ENCODE results near the gene NR1H3. TPM values are rescaled to one million over a fixed set of nuclear protein-coding genes. Genes with fewer than 3 reads are reported as not detected.
A peak's percentile ranks its signal among the peaks of the same experiment; 100 is the strongest.

NR1H3 gene
- total RNA-seq, 1 donor from 2014 or later: 23.5 TPM

DNA sequence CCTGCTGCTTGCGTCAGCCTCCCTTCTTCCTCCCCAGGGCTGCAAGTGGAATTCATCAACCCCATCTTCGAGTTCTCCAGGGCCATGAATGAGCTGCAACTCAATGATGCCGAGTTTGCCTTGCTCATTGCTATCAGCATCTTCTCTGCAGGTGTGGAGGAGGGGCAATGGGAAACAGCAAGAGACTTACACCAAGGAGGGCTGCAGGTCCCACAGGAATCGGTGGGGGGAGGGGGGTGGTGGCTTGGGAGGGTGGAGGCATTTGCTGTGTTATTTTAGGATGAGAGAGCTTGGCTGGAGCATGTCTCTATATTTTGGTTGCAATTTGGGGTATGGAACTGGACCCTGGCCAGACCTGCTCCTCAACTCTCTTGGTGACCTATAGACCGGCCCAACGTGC, 10.1 kb downstream of the NR1H3 start:
- H3K9ac ChIP-seq (ENCODE audit: low read depth in 1 of 3, low read length in 3 of 3): no peak overlapping the region
- H3K9me3 ChIP-seq (ENCODE audit: control insufficient read depth in 3 of 3, low read length in 3 of 3): no peaks in the 10 kb centered on the region
- H3K27ac ChIP-seq (ENCODE audit: low read depth, low read length): no peak overlapping the region
- no peaks in the 10 kb centered on the region for H3K27me3 ChIP-seq (ENCODE audit: control insufficient read depth in 3 of 3, insufficient read depth in 3 of 3, low read length in 3 of 3)
- no peak overlapping the region for H3K4me3 ChIP-seq (ENCODE audit: low read length in 3 of 3)
- H3K36me3 ChIP-seq (ENCODE audit: control insufficient read depth in 3 of 3, insufficient read depth in 3 of 3, low read length in 3 of 3): peaks cover 0 to 11% (median 0%) of the 10 kb centered on the region in 3 donors
- peaks cover 36 to 42% (median 40%) of the 10 kb centered on the region in 3 donors for H3K4me1 ChIP-seq (ENCODE audit: control insufficient read depth in 3 of 3, insufficient read depth in 3 of 3, low read length in 3 of 3)

DNA sequence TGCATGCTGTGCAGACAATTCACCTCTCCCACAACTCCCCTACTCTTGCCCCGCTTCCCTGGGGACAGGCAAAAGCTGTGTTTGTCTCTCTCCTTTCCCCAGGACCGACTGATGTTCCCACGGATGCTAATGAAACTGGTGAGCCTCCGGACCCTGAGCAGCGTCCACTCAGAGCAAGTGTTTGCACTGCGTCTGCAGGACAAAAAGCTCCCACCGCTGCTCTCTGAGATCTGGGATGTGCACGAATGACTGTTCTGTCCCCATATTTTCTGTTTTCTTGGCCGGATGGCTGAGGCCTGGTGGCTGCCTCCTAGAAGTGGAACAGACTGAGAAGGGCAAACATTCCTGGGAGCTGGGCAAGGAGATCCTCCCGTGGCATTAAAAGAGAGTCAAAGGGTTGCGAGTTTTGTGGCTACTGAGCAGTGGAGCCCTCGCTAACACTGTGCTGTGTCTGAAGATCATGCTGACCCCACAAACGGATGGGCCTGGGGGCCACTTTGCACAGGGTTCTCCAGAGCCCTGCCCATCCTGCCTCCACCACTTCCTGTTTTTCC, 10.7 kb downstream of the NR1H3 start:
- Histone ChIP-seq H3K27ac (ENCODE audit: low read depth, low read length) (peak overlapping the region; percentile 93), H3K36me3 (ENCODE audit: control insufficient read depth in 3 of 3, insufficient read depth in 3 of 3, low read length in 3 of 3) (peaks cover 0 to 10% (median 0%) of the 10 kb centered on the region in 3 donors), H3K9ac (ENCODE audit: low read depth in 1 of 3, low read length in 3 of 3) (peak overlapping the region; percentile 63 to 79 (median 67)), H3K27me3 (ENCODE audit: control insufficient read depth in 3 of 3, insufficient read depth in 3 of 3, low read length in 3 of 3) (no peaks in the 10 kb centered on the region), H3K9me3 (ENCODE audit: control insufficient read depth in 3 of 3, low read length in 3 of 3) (no peaks in the 10 kb centered on the region), H3K4me3 (ENCODE audit: low read length in 3 of 3) (peak overlapping the region; percentile 9 to 87 (median 76)), H3K4me1 (ENCODE audit: control insufficient read depth in 3 of 3, insufficient read depth in 3 of 3, low read length in 3 of 3) (peaks cover 39 to 47% (median 44%) of the 10 kb centered on the region in 3 donors)

DNA sequence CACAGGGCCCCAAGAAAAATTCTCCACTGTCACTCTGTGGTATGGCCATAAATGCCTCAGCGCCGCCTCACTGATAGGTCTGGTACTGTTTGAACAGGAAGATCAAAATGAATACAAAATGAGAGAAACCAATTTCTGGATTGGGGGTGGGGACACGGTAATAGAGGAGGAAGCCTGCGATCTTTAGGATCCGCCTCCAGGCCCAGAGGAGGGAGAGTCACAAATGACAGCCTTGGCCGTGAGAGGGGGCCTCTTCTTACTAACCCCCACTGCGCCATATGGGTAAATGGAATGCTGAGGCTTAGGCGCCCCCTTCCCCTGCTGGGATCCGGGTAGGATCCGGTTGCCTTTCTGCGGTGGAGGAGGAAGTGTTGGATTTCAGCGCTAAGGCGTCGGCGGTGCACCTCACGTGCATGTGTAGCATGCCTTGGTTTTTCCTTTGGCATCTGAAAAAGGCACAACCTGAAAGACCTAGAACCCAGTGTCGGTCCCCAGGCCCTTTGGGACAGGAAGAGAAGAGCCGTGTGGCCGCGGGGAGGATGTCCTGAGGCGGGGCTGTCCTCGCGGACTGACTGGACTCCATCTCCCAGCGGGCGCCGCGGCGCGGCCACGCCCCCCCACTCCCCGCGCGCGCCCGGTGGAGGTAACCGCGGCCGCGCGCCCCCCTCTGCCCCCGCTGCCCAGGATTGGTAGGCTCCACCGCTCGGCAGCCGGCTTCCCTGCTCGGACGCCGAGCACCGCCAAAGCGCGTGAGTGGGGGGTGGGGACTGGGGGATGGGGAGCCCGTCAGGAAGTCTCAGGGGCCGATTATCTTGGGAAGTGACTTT, 11.4 kb downstream of the NR1H3 start:
- Histone ChIP-seq H3K36me3 (ENCODE audit: control insufficient read depth in 3 of 3, insufficient read depth in 3 of 3, low read length in 3 of 3) (peaks cover 0 to 10% (median 3%) of the 10 kb centered on the region in 3 donors), H3K4me3 (ENCODE audit: low read length in 3 of 3) (peak overlapping the region; percentile 76 to 88 (median 87)), H3K27me3 (ENCODE audit: control insufficient read depth in 3 of 3, insufficient read depth in 3 of 3, low read length in 3 of 3) (no peaks in the 10 kb centered on the region), H3K9ac (ENCODE audit: low read depth in 1 of 3, low read length in 3 of 3) (peak overlapping the region; percentile 84 to 93 (median 92)), H3K27ac (ENCODE audit: low read depth, low read length) (peak overlapping the region; percentile 93), H3K4me1 (ENCODE audit: control insufficient read depth in 3 of 3, insufficient read depth in 3 of 3, low read length in 3 of 3) (peaks cover 39 to 52% (median 49%) of the 10 kb centered on the region in 3 donors), H3K9me3 (ENCODE audit: control insufficient read depth in 3 of 3, low read length in 3 of 3) (no peaks in the 10 kb centered on the region)

DNA sequence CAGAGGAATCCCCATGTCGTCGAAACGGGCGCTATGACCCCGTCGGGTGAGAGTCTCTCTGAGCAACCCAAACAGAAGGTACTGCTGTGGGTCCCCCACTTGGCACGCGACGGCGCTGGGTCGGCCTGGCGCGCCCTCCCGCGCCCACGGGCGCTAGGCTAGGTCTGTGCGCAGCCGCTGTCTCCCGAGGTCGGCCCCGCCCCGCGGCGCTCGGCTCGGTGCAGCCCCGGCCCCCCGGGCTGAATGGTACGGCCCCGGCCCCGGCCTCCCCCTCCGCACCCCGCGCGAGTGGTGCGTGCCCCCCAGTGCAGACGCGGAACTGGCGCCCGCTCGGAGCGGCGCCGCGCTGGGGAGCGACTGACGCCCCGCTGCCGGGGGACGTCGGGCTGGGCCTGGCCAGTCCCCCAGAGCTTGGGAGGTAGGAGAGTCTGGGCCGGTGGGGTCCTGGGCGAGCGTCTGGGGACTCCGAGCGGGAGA, 12.1 kb downstream of the NR1H3 start, which contains the start of gene MADD:
TSS of gene MADD (plus strand) at position 305 of the 477 bp plus-strand sequence.
- Histone ChIP-seq H3K9me3 (ENCODE audit: control insufficient read depth in 3 of 3, low read length in 3 of 3) (no peaks in the 10 kb centered on the region), H3K9ac (ENCODE audit: low read depth in 1 of 3, low read length in 3 of 3) (peak within 1 kb of the TSS; percentile 84 to 93 (median 92)), H3K4me3 (ENCODE audit: low read length in 3 of 3) (peak within 1 kb of the TSS; percentile 76 to 88 (median 87)), H3K27ac (ENCODE audit: low read depth, low read length) (peak within 1 kb of the TSS; percentile 93), H3K27me3 (ENCODE audit: control insufficient read depth in 3 of 3, insufficient read depth in 3 of 3, low read length in 3 of 3) (no peaks in the 10 kb centered on the region), H3K4me1 (ENCODE audit: control insufficient read depth in 3 of 3, insufficient read depth in 3 of 3, low read length in 3 of 3) (peaks cover 39 to 55% (median 49%) of the 10 kb centered on the region in 3 donors), H3K36me3 (ENCODE audit: control insufficient read depth in 3 of 3, insufficient read depth in 3 of 3, low read length in 3 of 3) (peaks cover 5 to 16% (median 9%) of the 10 kb centered on the region in 3 donors)

DNA sequence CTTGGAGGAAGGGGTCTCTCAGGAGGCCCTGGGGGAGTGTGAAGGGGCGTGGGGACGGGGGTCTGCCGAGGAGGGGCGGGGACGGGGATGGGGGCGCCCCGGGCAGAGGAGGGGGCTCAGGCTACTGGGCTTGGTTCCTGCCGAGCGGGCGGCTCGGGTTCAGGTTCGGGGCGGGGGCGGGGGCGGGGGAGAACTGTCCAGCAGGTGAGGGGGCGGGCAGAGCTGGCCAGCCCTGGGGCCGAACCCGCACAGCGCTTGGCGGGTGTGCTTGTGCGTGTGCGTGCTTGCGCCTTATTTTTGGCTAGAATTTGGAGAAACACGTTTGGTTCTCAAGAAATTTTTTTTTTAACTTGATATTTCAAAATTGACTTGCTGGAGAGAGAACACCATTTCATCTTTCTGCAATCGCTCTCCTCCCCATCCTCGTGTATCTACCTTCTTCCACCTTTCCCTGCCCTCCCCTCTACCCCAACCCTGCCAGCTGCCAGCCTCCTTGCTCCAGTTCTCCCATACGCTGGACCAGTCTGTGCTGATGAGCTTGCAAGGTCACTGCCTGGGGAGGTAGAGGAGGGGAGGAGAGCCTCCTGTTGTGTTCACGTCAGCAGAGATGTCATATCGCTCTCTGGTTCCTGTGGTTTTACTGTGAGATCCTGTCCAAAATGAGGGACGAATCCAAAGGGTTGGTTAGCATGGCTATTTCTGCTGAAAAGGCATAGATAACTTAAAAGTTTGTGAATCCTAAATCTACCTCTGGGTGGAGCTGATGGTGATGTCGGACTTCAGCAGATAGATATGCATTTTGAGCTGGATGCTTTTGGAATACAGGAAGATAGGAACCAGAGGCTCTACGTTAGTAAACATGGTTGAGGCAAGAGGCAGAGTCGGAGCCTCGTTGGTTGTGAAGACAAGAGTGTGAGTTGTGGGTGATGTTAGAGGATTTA, 12.8 kb downstream of the NR1H3 start:
- no peaks in the 10 kb centered on the region for H3K9me3 ChIP-seq (ENCODE audit: control insufficient read depth in 3 of 3, low read length in 3 of 3)
- peak overlapping the region; percentile 93 for H3K27ac ChIP-seq (ENCODE audit: low read depth, low read length)
- H3K9ac ChIP-seq (ENCODE audit: low read depth in 1 of 3, low read length in 3 of 3): peak overlapping the region; percentile 59 to 92 (median 77)
- H3K4me3 ChIP-seq (ENCODE audit: low read length in 3 of 3): peak overlapping the region; percentile 61 to 88 (median 83)
- peaks cover 9 to 22% (median 15%) of the 10 kb centered on the region in 3 donors for H3K36me3 ChIP-seq (ENCODE audit: control insufficient read depth in 3 of 3, insufficient read depth in 3 of 3, low read length in 3 of 3)
- peaks cover 39 to 55% (median 49%) of the 10 kb centered on the region in 3 donors for H3K4me1 ChIP-seq (ENCODE audit: control insufficient read depth in 3 of 3, insufficient read depth in 3 of 3, low read length in 3 of 3)
- no peaks in the 10 kb centered on the region for H3K27me3 ChIP-seq (ENCODE audit: control insufficient read depth in 3 of 3, insufficient read depth in 3 of 3, low read length in 3 of 3)

DNA sequence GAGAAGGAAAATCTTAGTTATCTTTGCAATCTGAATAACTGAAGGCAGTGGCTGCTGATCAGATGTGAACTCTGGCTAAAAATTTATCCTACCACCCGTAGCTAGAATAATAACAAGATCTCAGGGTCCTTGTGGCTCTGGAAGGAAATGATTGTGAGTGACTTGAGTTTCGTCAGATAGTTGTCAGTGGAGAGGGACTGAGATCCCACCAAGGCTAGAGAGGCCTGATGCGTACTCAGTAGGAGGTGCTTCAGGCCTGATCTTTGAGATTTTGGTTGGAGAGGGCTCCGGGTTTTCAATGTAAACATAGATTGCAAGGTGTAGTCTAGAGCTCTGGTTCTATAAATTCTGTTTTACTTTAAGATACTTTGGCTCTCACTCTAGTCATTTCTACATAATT, 13.5 kb downstream of the NR1H3 start:
- peaks cover 39 to 55% (median 49%) of the 10 kb centered on the region in 3 donors for H3K4me1 ChIP-seq (ENCODE audit: control insufficient read depth in 3 of 3, insufficient read depth in 3 of 3, low read length in 3 of 3)
- peak overlapping the region; percentile 5 to 63 (median 57) for H3K9ac ChIP-seq (ENCODE audit: low read depth in 1 of 3, low read length in 3 of 3)
- no peaks in the 10 kb centered on the region for H3K27me3 ChIP-seq (ENCODE audit: control insufficient read depth in 3 of 3, insufficient read depth in 3 of 3, low read length in 3 of 3)
- H3K36me3 ChIP-seq (ENCODE audit: control insufficient read depth in 3 of 3, insufficient read depth in 3 of 3, low read length in 3 of 3): peaks cover 17 to 26% (median 22%) of the 10 kb centered on the region in 3 donors
- H3K27ac ChIP-seq (ENCODE audit: low read depth, low read length): peak overlapping the region; percentile 93
- no peaks in the 10 kb centered on the region for H3K9me3 ChIP-seq (ENCODE audit: control insufficient read depth in 3 of 3, low read length in 3 of 3)
- H3K4me3 ChIP-seq (ENCODE audit: low read length in 3 of 3): peak overlapping the region in 2 of 3 donors; percentile 57 to 88

DNA sequence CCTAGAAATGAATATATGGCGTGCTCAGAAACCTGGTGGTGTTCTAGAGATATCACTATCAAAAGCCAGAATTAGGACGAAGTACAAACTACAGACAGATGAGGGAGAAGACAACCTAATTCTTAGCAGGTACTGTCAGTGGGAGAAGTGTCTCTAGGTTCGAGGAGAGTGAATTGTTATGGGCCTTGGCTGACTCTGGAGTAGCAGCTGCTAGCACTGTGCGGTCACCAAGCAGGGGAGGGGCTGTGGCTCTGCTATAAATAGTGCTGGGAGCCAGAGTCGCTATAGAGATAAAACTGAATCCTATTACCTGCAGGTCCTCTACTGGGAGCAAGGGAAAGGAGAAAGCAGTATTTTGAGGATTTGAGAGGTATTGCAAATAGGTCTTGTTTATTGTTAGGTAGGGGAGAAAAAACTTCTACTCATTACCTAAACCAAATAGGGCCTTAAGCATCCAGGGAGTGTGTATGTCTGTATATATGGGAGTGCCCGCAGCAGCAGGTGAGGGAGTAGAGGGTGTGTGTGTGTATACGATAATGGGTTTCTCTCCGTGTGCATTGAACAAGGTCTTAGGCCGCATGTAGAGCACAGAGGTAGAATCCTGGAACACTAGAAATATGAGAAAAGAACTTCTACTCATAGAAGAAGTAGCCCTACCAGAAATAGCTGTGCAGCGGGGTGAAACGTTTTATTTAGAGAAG, 14.3 kb downstream of the NR1H3 start:
- H3K27ac ChIP-seq (ENCODE audit: low read depth, low read length): peak overlapping the region; percentile 93

DNA sequence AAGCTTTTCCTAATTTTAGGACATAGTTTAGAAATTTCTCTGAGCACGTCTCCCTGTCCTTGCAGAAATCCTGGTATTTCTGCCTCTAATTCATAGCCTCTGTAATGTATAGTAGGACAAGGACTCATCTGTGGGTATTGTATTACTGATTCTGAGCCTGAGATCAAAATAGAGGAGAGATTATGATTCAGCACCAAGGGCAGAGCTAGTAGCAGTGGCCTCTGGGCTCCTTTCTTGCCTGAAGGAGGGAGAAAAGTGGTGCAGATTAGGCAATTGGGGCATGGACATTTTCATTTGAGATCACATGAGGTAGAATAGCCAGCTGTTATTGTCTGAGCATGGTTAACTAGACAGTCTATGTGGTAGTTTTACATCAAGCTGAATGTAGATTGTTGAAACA, 14.9 kb downstream of the NR1H3 start:
- Histone ChIP-seq H3K4me1 (ENCODE audit: control insufficient read depth in 3 of 3, insufficient read depth in 3 of 3, low read length in 3 of 3) (peaks cover 39 to 55% (median 49%) of the 10 kb centered on the region in 3 donors), H3K4me3 (ENCODE audit: low read length in 3 of 3) (peak overlapping the region in 2 of 3 donors; percentile 46 to 52), H3K27ac (ENCODE audit: low read depth, low read length) (peak overlapping the region; percentile 93)

More for the DNA sequence above, 14.3 kb downstream of the NR1H3 start:
- Histone ChIP-seq H3K36me3 (ENCODE audit: control insufficient read depth in 3 of 3, insufficient read depth in 3 of 3, low read length in 3 of 3) (peaks cover 24 to 34% (median 30%) of the 10 kb centered on the region in 3 donors), H3K27me3 (ENCODE audit: control insufficient read depth in 3 of 3, insufficient read depth in 3 of 3, low read length in 3 of 3) (no peaks in the 10 kb centered on the region), H3K9me3 (ENCODE audit: control insufficient read depth in 3 of 3, low read length in 3 of 3) (no peaks in the 10 kb centered on the region), H3K4me1 (ENCODE audit: control insufficient read depth in 3 of 3, insufficient read depth in 3 of 3, low read length in 3 of 3) (peaks cover 39 to 55% (median 49%) of the 10 kb centered on the region in 3 donors), H3K9ac (ENCODE audit: low read depth in 1 of 3, low read length in 3 of 3) (peak overlapping the region; percentile 25 to 57 (median 52)), H3K4me3 (ENCODE audit: low read length in 3 of 3) (peak overlapping the region; percentile 39 to 52 (median 46))

More for the DNA sequence above, 14.9 kb downstream of the NR1H3 start:
- Histone ChIP-seq H3K27me3 (ENCODE audit: control insufficient read depth in 3 of 3, insufficient read depth in 3 of 3, low read length in 3 of 3) (no peaks in the 10 kb centered on the region), H3K9me3 (ENCODE audit: control insufficient read depth in 3 of 3, low read length in 3 of 3) (no peaks in the 10 kb centered on the region), H3K36me3 (ENCODE audit: control insufficient read depth in 3 of 3, insufficient read depth in 3 of 3, low read length in 3 of 3) (peaks cover 28 to 38% (median 35%) of the 10 kb centered on the region in 3 donors), H3K9ac (ENCODE audit: low read depth in 1 of 3, low read length in 3 of 3) (peak overlapping the region in 1 of 3 donors; percentile 12)

Measured in skeletal muscle tissue (tissue), 4 donors.